Esophagus (tissue), 2 donors: ENCODE data around the gene KRTAP3-2. TPM values are rescaled to one million over a fixed set of nuclear protein-coding genes. Genes with fewer than 3 reads are reported as not detected.
"Not testable (repeated sequence)": the region's sequence is repeated elsewhere in the genome, so short reads cannot be mapped to it uniquely, and the experiment has no call there.

Experiments
- H3K27ac ChIP-seq, 2 donors: one replicate each; pipeline ENCODE4 v1.5.1; 2013; ENCODE audit warnings: low read depth in 2 of 2, mild to moderate bottlenecking in 2 of 2, inconsistent platforms in 1 of 2, low read length in 1 of 2, moderate library complexity in 1 of 2
- H3K27me3 ChIP-seq, 2 donors: one replicate each; pipeline ENCODE4 v1.6.1; 2013; ENCODE audit warnings: low read length in 2 of 2, control low read depth in 1 of 2, mild to moderate bottlenecking in 1 of 2; ENCODE audit not compliant: insufficient read depth in 2 of 2, control insufficient read depth in 1 of 2
- H3K36me3 ChIP-seq, 2 donors: one replicate each; pipeline ENCODE4 v1.6.1; 2013; ENCODE audit warnings: low read length in 1 of 2; ENCODE audit not compliant: control insufficient read depth in 2 of 2, insufficient read depth in 2 of 2
- H3K4me1 ChIP-seq, 2 donors: one replicate each; pipeline ENCODE4 v1.6.1; 2013; ENCODE audit warnings: low read length in 1 of 2; ENCODE audit not compliant: control insufficient read depth in 2 of 2, insufficient read depth in 2 of 2
- H3K4me3 ChIP-seq, 2 donors: one replicate each; pipeline ENCODE4 v1.5.1; 2013; ENCODE audit warnings: low read length in 2 of 2, mild to moderate bottlenecking in 2 of 2, low read depth in 1 of 2, moderate library complexity in 1 of 2
- H3K9me3 ChIP-seq, 2 donors: one replicate each; pipeline ENCODE4 v1.6.1; 2013; ENCODE audit warnings: mild to moderate bottlenecking in 2 of 2, low read depth in 1 of 2, low read length in 1 of 2, moderate library complexity in 1 of 2; ENCODE audit not compliant: control insufficient read depth in 2 of 2, insufficient read depth in 1 of 2
- WGBS, 2 donors: extraction: QIAGEN DNeasy Blood & Tissue Kit; methylation state at CpG; one replicate each; pipeline ENCODE4 v1.1.7; 2013; 5-methylcytosine and 5-hydroxymethylcytosine counted together
- polyA plus RNA-seq, 2 donors: library from polyadenylated mRNA; stranded (reverse); fragments of 200-250 nt; gene quantifications; one replicate each; pipeline ENCODE4 v1.2.3, GENCODE V29; 2013
- donor health status: healthy with polysubstance abuse.
- donor health status: Bipolar disorder and iron deficiency.

Gene KRTAP3-2
- polyA plus RNA-seq: 10 to 100 TPM in 1 of 2 donors, 1 to 10 TPM in 1; 1.8 to 43.5 TPM

- 86 to 87% methylated on average over 5 to 6 of the region's 6 CpGs for WGBS, 2 donors
- H3K9me3 ChIP-seq, H3K4me3 ChIP-seq, H3K36me3 ChIP-seq, H3K27ac ChIP-seq, H3K4me1 ChIP-seq, H3K27me3 ChIP-seq: not testable (repeated sequence)
These were observed at the start of gene KRTAP3-2 for GRCh38 chr17:40999563-40999962. KRTAP3-2 (minus strand) TSS chr17:40999906; CDS start chr17:40999853, 53 bp downstream.

GRCh38 chr17:41049110-41049509 lies 49.4 kb upstream of the KRTAP3-2 start:
- Histone ChIP-seq H3K9me3 (no peaks in the 10 kb centered on the region), H3K4me3 (no peak overlapping the region), H3K27ac (no peak overlapping the region), H3K27me3 (no peaks in the 10 kb centered on the region), H3K36me3 (no peaks in the 10 kb centered on the region), H3K4me1 (no peaks in the 10 kb centered on the region)
- 33 to 39% methylated on average over 2 of the region's 2 CpGs for WGBS, 2 donors

DNA sequence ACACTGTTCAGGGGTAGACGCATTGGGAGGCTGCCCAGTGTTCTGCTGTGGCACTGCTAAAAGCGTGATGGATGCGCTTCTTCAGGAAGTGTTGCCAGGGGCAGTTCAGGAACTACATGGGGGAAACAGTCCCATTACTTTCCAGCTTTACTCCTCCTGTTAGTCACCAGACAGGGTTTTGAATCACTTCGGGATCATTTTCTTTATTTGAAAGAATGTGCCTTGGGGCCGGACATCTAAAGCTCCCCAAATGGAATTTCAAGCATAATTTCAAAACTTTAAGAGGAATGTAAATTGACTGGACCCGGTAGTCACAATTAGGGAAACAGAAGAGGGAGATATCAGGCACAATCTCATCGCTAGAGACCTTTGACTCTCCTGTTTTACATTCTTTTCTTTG lies 48.7 kb upstream of the KRTAP3-2 start:
- no peak overlapping the region for H3K4me3 ChIP-seq
- WGBS, 2 donors: 48 to 60% methylated on average over 7 of the region's 7 CpGs
- H3K36me3 ChIP-seq: no peaks in the 10 kb centered on the region

DNA sequence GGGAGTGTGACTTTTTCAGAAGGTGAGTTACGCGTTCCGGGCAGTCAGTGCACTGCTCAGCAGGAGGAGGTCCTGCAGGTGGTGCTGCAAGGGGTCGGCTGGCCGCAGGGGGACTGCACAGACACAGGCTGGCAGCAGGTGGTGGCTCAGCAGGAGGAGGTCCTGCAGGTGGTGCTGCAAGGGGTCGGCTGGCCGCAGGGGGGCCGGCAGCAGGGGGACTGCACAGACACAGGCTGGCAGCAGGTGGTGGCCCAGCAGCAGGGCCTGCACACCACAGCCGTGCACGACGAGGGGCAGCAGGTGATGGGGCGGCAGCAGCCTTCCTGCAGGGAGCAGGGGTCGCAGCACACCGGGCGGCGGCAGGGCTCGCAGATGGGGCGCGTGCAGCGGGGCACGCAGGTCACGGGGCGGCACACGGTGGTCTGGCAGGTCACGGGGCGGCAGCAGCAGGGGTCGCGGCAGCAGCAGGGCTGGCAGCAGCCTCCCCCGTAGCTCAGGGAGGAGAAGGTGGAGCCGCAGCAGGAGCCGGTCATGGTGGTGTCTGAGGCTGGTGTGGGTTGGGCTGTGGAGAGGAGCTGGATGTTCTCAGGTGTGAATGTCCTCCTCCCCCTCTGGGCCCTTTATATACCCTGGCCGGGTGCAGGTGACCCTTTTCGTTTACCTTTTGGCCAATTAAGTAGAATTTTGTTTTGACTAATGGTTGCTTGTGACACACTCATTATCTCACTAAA lies 47.2 kb upstream of the KRTAP3-2 start, which contains the start of gene KRTAP2-1:
TSS of gene KRTAP2-1 (minus strand) at position 582 of the 731 bp plus-strand sequence. CDS start at position 533, 49 bp downstream.
- not testable (repeated sequence) for H3K27me3 ChIP-seq, H3K4me3 ChIP-seq, H3K36me3 ChIP-seq, H3K27ac ChIP-seq, H3K9me3 ChIP-seq, H3K4me1 ChIP-seq
- 59 to 67% methylated on average over 10 of the region's 33 CpGs for WGBS, 2 donors

More for the DNA sequence above, 48.7 kb upstream of the KRTAP3-2 start:
- Histone ChIP-seq H3K9me3 (no peaks in the 10 kb centered on the region), H3K27me3 (no peaks in the 10 kb centered on the region), H3K27ac (no peak overlapping the region), H3K4me1 (no peaks in the 10 kb centered on the region)

GRCh38 chr17:41042953-41043352 lies 43.2 kb upstream of the KRTAP3-2 start:
- Histone ChIP-seq H3K4me3 (no peak overlapping the region), H3K27me3 (no peaks in the 10 kb centered on the region), H3K4me1 (peaks cover 0 to 4% of the 10 kb centered on the region in 2 donors), H3K9me3 (no peaks in the 10 kb centered on the region), H3K27ac (no peak overlapping the region), H3K36me3 (no peaks in the 10 kb centered on the region)
- 98 to 100% methylated on average over 1 of the region's 1 CpG for WGBS, 2 donors

DNA sequence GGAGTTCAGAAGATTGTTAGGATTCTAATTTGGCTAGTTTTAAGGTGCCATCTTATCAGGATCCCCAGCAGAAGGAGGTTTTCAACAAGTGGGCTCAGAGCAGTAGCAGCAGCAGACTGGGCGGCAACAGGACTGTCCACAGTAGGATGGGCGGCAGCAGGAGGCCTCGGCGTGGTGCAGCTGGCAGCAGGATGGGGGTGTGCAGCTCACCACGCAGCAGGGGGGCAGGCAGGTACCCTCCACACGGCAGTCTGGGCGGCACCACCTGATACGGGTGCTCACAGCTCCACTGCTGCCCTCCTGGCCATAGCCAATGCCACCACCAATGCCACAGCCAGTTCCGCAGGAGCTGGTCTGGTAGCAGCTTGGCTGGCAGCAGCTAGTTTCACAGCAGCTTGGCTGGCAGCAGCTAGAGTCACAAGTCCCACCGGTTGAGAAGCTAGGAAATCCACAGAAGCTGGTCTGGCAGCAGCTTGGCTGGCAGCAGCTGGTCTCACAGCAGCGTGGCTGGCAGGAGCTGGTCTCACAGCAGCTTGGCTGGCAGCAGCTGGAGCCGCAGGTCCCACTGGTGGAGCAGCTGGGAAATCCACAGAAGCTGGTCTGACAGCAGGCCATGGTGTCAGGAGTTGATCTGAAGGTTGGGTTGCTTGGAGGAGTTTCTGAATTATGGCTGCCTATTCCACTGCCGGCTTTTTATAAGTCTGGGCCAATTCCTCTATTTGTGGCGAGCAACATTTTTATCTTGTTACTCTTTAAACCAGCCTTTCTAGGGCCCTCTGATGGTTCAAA lies 41.3 kb upstream of the KRTAP3-2 start, which contains the start of gene KRTAP1-1:
TSS of gene KRTAP1-1 (minus strand) at position 668 of the 789 bp plus-strand sequence. CDS start at position 615, 53 bp downstream.
- 66 to 72% methylated on average over 11 to 14 of the region's 14 CpGs for WGBS, 2 donors
- H3K27ac ChIP-seq, H3K9me3 ChIP-seq, H3K4me3 ChIP-seq, H3K36me3 ChIP-seq, H3K27me3 ChIP-seq, H3K4me1 ChIP-seq: not testable (repeated sequence)

DNA sequence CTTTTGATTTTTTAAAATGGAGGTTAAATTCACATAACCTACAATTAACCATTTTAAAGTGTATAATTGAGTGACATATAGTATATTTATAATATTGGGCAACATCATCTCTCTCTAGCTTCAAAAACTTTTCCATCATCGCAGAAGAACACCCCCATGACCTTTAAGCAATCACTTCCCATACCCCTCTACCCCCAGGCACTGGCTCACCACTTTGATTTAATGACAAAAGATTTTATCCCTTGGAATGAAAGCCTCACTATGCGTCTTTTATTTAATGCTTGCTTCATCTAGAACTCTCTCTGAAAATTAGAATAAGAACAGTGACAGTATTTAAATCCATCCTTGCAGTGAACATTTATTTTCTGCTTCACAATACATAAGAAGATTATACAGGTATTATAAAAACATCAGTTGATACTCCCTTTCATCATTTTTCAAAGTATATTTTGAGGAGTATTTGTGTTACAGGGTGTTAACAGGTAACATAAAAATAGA lies 38.2 kb upstream of the KRTAP3-2 start:
- no peak overlapping the region for H3K27ac ChIP-seq
- no peaks in the 10 kb centered on the region for H3K36me3 ChIP-seq
- H3K27me3 ChIP-seq: no peaks in the 10 kb centered on the region
- peaks cover 0 to 8% of the 10 kb centered on the region in 2 donors for H3K4me1 ChIP-seq
- no peaks in the 10 kb centered on the region for H3K9me3 ChIP-seq
- H3K4me3 ChIP-seq: no peak overlapping the region
- 74 to 75% methylated on average over 2 of the region's 2 CpGs for WGBS, 2 donors

- 74 to 79% methylated on average over 9 to 10 of the region's 10 CpGs for WGBS, 2 donors
- not testable (repeated sequence) for H3K27ac ChIP-seq, H3K27me3 ChIP-seq, H3K4me3 ChIP-seq, H3K4me1 ChIP-seq, H3K9me3 ChIP-seq, H3K36me3 ChIP-seq
These were observed 34.7 kb upstream of the KRTAP3-2 start, which contains the start of gene KRTAP1-3 for GRCh38 chr17:41034346-41034935. KRTAP1-3 (minus strand) TSS chr17:41034874; CDS start chr17:41034821, 53 bp downstream.

DNA sequence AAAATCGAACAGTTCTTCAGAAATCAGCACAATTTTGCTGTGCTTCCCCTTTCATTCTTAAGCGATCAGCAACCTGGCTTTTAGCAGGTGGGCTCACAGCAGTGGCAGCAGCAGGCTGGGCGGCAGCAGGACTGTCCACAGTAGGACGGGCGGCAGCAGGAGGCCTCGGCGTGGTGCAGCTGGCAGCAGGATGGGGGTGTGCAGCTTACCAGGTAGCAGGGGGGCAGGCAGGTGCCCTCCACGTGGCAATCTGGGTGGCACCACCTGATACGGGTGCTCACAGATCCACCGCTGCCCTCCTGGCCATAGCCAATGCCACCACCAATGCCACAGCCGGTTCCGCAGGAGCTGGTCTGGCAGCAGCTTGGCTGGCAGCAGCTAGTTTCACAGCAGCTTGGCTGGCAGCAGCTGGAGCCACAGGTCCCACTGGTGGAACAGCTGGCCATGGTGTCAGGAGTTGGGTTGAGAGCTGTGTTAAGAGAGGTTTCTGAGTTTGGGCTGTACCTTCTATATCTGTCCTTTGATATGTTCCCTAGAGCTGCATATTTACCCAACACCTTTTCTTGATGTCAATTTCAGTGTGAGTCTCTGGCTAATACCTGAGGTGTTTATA lies 30.0 kb upstream of the KRTAP3-2 start, which contains the start of gene KRTAP1-4:
TSS of gene KRTAP1-4 (minus strand) at position 563 of the 613 bp plus-strand sequence. CDS start at position 446, 117 bp downstream.
- H3K27me3 ChIP-seq: no peaks in the 10 kb centered on the region
- H3K36me3 ChIP-seq: no peaks in the 10 kb centered on the region
- WGBS, 2 donors: 80 to 85% methylated on average over 12 of the region's 12 CpGs
- no peaks in the 10 kb centered on the region for H3K9me3 ChIP-seq
- no peak within 1 kb of the TSS for H3K27ac ChIP-seq
- H3K4me3 ChIP-seq: no peak within 1 kb of the TSS
- peaks cover 0 to 14% of the 10 kb centered on the region in 2 donors for H3K4me1 ChIP-seq
